GM19467 (cell line): ENCODE measurements around the gene SLC30A3.
"Not testable (repeated sequence)": the region's sequence is repeated elsewhere in the genome, so short reads cannot be mapped to it uniquely, and the experiment has no call there.

Source experiments
- ATAC-seq: cut with Tn5 transposase; IDR thresholded peaks from one replicate; pipeline ENCODE4 v1.9.1; 2021; ENCODE audit warnings: mild to moderate bottlenecking, moderate library complexity; ENCODE audit not compliant: unreplicated experiment

SLC30A3 gene, protein sequence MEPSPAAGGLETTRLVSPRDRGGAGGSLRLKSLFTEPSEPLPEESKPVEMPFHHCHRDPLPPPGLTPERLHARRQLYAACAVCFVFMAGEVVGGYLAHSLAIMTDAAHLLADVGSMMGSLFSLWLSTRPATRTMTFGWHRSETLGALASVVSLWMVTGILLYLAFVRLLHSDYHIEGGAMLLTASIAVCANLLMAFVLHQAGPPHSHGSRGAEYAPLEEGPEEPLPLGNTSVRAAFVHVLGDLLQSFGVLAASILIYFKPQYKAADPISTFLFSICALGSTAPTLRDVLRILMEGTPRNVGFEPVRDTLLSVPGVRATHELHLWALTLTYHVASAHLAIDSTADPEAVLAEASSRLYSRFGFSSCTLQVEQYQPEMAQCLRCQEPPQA

DNA sequence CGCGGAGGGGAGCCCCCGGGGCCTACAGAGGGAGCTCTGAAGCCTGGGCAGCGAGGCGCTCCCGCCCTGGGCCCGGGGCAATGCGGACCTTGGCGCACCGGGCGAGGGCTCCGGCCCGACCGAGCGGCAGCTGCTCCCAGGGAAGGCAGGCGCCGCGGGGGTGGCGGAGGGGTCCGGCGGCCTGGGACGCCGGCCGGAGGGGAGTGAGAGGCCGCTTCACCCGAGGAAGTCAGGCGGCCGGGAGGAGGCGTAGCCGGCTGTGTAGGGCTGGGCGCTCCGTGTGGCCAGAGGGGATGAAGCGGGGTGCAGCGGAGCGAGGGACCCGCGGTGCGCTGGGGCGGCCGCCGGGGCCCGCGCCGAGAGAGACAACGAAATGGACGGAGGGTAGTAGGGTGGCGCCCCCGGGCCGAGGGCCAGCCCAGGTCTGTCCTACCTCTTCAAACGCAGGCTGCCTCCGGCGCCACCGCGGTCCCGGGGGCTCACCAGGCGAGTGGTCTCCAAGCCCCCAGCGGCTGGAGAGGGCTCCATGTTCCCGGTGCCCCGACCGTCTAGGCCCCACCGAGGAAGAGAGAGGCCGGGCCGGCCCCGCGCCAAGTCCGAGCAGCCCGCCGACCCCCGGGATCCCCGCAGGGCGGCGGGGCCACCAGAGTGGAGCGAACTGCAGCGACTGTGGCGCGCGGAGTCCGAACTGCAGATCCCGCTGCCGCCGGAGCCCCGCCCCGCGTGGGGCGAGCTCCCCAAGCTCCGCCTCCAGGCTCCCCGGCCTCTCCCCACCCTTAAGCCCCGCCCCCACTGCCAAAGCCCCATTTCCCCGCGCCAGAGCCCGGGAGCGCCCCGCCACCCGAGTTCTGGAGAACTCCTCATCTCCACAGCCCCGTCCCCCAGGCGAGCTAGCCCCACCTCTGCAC is at the start of gene SLC30A3:
TSS of gene SLC30A3 (minus strand) at position 669 of the 908 bp plus-strand sequence. CDS start at position 528, 141 bp downstream.
- no peak for ATAC-seq

DNA sequence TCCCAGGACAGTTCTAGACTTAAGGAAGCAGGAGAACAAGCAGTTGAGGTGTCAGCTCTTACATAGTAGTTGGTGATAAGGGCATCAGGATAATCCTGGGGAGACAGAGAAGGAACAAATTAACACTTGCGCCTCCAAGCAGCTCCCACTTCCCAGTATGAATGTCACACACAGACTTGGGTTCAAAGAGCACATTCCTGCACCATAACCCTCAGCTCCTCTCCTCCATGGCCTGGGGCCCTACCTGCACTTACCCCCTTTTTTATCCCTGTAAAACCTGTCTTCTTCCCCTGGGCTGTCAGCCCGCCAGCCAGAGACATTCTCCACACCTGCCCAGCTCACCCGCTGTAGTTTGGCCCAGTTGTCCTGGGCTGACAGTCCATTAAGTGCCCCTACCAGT is 49.3 kb upstream of the SLC30A3 start:
- ATAC-seq: no peak

DNA sequence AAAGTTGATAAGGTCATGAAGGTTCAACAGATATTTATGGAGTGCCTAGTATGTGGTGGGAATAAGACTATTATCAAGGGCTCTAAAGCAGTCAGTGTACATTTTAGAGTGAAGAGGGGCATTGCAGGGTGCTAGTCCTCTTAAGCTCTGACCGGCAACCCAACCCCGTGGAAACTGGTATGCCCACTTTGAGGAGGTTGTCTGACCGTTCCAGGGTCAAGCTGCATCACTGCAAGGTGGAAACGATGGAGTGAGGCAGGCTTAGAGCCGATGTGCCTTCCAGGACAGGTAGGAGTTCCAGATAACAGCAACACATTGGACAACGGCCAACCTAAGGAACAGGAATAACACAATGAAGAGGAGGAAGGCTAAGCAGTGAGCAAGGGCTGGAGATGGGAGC is 46.8 kb upstream of the SLC30A3 start:
- no peak for ATAC-seq

DNA sequence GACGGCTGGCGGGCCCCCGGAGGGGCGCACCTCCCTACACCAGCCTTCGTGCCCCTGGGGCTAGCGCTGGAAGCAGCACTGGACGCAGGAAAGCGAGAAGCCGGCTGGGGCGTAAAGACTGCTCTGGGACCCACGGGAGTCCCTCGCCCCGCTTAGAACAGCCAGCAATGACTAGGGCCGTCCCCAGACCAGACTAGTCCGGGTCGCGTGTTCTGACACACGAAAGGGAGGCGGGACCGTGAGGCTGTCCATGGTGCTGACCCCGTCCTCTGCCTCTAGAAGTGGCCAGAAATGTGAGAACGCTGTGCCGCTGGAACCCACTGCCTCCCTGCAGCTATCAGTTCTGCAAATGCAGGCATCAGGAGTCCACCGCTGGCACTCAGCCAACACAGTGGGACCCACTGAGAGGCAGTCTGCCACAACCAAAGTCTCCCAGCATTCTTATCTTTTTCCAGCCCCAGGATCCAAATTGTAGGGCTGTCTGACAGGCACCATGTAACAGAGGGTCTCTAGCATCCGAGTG is 45.6 kb upstream of the SLC30A3 start, which contains the start of gene UCN:
TSS of gene UCN (minus strand) at position 87 of the 523 bp plus-strand sequence. CDS start 550 bp downstream, outside the sequence.
- ATAC-seq: no peak

DNA sequence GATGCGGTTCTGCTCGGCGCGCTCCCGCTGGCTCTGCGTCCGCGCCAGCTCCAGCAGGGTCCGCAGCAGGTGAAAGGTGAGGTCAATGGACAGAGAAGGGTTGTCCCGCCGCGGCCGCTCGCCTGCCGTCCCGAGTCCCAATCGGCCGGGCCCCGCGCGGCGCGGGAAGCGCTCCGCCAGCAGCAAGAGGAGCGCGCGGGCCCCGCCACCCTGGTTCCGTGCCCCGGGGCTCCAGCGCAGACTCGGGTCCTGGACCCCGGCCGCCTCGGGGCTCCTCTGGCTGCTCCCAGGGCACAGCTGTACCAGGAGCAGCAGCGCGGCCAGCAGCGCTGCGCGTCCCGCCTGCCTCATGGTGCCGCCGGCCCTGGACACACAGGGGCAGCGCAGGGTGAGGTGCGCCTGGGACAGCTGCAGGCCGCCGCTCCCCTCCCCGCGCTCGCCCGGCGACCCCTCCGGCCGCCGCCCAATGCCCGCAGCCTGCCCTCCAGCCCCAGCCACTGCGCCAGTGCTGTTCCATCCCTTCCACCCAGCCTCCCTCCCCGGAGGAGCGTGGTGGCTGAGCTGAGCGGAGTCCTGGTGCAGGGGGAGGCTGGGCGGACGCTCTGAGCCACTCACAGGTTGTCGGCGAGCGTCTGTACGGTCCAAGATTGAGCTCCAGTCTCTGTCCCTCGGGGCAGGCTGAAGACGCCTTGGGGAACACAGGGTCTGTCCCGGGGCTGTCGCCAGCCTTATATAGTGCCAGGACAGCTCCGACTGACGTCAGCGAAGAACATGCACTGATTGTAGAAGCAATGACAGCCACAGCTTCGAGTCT is 44.9 kb upstream of the SLC30A3 start:
- no peak for ATAC-seq

DNA sequence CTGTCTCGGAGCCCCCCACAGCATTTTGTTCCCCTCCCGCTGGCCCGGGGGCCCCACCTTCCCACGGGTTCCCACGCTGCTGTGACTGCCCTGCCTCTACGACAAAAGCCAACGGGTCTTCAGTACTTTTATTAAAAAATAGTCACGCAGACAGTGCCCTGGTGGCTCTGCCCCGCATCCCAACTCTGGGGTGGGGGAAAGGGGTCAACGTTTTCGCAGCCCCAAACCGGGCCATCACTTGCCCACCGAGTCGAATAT is 44.4 kb upstream of the SLC30A3 start:
- no peak for ATAC-seq

DNA sequence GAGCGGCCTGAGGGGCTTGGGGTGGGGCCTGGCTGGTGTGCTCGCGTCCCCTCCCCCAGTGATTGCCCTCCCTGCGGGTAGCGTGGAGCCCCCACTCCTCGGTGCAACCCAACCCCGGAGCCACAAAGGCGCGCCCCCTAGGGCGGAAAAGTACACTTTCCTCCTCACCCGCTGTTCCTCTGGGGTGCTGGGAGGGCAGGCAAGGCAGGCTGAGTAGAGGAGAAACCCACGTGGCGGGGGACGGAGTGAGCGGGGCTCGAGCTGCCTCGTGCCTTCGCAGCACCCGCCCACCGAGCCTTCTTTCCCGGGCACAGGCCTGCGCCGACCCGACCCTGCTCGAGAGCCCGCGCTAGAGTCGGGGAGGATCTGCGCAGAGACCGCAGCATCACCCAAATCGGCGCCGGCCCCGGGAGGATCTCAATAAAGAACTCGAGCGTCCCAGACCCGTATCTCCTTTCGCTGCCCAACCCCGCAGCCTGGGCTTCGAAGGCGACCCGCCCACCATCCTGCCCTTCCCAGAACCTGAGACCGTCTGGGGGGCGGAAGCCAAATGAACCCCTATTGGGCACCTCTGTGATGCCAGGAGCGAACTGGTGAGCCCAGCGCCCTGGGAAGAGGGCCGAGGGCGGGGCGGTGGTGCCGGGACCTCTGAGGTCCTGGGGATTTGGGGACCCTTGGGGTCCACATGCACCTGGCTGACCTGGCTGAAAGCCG is 43.9 kb upstream of the SLC30A3 start:
- ATAC-seq: no peak

DNA sequence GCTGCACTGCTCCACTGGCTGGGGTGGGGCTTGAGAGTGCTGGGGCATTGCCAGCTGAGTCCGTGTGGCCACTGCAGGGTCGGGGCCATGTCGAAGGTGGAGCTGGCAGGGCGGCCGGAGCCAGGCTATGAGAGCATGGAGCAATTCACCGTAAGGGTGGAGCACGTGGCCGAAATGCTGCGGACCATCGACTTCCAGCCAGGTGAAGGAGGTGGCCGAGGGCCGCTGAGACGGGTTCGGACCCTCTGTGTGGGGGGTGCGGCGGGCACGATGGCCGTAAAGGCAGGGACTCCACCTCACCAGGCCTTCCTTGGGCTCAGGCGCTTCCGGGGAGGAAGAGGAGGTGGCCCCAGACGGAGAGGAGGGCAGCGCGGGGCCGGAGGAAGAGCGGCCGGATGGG is 43.3 kb upstream of the SLC30A3 start:
- ATAC-seq: no peak

DNA sequence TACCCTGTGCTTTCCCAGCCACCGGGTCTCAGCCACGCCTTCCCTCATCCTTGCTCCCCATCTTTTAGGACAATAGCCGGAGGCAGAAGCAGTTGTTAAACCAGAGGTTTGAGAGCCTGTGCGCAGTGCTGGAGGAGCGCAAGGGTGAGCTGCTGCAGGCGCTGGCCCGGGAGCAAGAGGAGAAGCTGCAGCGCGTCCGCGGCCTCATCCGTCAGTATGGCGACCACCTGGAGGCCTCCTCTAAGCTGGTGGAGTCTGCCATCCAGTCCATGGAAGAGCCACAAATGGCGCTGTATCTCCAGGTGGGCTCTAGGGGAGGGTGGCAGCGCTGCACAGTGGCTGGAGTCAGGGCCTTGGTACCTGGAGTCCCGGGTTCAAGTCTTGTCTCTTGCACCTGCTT is 42.7 kb upstream of the SLC30A3 start:
- ATAC-seq: no peak

DNA sequence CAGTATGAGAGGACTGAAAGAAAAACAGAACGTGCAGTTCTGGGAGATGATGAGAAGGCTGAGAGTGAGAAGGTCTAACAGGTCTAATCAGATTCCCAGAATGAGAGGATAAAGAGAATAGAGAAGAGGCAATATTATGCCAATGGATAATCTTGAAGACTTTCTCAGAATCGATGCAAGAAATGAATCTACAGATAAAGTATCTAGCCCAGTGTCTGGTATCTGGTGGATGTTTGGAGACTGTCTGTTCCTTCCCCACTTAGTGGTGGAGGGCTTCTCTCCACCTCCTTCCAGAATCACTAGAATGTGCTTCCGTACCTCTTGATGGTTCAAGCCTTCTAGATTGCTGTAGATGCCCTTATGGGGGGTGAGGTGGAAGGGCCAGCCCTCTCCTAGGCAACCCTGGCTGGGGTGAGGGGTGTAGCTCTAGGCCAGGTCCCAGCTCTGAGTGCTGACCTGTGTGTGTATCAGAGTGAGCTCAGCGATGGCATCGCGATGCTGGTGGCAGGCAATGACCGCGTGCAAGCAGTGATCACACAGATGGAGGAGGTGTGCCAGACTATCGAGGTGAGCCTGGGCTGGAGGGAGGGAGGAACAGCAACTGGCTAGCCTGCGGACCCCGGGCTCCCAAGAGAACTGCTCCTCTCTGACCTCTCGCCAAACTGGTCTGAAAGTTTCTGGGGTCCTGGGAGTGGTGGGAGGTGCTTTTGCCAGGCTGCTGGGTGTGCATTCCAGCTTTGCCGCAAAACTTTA is 41.8 kb upstream of the SLC30A3 start:
- no peak for ATAC-seq

DNA sequence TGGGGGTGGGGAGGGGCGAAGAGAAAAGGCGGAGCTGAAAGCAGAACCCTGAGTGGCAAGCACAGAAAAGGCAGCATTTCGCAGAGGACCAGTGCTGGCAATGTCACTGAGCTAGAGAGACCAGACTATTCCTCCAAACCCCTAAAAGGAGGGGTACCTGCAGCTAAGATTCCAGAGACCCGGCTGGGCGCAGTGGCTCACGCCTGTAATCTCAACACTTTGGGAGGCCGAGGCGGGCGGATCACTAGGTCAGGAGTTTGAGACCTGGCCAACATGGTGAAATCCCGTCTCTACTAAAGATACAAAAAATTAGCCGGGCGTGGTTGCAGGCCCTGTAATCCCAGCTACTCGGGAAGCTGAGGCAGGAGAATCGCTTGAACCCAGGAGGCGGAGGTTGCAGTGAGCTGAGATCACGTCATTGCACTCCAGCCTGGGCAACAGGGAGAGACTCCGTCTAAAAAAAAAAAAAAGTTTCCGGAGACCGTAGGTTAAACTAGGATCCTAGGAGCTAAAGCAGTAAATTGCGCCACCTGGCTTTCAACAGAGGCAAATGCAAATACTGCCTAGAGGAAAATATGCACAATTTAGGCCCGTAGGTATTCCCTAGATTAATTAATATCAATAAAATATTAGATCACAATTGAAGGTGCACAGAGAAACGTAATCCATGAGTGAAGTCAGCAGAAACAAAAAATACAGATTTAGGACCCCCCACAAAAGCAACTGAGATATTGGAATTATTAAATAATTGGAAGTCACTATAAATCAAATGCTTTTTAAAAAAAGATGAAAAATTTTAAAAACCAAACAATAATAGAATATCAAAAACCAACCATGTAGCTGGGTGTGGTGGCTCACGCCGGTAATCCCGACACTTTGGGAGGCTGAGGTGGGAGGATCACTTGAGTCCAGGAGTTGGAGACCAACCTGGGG is 40.5 kb upstream of the SLC30A3 start:
- ATAC-seq: no peak

DNA sequence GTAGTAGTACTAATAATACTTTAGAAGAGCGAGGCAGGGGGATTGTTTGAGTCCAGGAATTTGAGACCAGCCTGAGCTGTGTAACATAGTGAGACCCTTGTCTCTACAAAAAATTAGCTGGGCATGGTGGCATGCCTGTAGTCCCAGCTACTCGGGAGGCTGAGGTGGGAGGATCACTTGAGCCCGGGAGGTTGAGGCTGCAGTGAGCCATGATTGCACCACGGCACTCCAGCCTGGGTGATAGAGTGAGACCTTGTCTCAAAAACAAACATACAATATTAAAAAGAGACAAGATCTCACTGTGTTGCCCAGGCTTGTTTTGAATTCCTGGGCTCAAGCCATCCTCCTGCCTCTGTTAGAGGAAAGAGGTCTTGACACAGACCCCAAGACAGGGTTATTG is 37.8 kb upstream of the SLC30A3 start:
- ATAC-seq: not testable (repeated sequence)

DNA sequence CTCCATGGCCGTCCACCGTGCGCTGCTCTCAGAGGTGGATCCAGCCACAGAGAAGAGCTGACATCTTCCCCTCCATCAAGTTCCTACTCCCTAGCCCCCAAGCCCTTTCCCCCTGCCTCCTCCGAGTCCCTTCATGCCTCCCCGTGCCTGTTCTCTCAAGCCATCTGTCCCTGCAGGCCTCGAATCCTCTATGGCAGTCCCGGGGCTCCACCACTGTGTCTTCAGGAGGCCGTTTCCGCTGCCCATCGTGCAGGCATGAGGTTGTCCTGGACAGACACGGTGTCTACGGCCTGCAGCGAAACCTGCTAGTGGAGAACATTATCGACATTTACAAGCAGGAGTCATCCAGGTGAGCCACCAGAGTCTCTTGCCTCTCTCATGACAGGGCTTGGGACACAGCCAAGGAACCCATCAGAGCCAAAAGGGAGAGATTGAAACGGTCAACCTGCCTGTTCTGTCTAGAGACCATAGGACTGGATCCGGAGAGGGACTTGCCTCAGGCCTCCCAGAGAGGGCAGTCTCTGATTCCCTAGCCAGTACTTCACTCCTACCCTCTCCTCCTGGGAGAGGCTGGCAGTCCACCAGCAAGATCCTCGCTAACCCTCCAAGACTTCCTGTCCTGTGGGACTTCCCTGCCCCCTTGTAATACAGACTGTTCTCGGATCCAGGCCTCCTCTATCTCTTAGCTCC is 35.7 kb upstream of the SLC30A3 start:
- no peak for ATAC-seq

DNA sequence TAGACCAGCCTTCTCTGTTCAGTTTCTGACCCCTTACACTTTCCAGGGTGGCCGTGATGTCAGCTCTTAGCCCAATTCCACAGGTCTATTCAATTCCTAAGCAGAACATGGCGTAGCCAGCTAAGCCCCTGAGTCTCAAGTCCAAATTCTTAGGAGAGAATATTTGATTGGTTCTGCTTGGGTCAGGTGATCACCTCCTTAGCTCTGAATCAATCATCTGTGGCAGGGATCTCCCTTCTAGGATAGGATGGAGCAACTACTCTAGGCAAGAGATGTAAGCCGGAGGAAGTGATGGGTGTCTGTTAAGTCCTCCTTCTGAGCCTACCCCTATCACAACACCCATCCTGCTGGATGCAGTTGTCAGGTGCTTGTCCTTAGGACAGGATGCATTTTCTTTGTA is 34.3 kb upstream of the SLC30A3 start:
- ATAC-seq: no peak

DNA sequence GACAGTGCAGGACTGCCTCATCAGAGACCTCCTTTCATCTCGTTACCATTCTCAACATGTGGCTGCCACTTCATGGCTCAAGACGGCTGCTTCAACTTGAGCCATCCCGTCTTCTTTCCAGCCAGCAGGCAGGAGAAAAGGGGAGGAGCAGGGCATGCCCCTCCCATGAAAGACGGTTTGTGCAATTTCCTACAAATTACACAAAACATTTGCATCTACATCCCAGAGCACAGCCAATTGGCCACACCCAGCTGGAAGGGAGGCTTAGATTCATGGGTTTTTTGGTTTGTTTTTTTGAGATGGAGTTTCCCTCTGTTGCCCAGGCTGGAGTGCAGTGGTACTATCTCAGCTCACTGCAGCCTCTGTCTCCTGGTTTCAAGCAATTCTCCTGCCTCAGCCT is 33.6 kb upstream of the SLC30A3 start:
- ATAC-seq: no peak

DNA sequence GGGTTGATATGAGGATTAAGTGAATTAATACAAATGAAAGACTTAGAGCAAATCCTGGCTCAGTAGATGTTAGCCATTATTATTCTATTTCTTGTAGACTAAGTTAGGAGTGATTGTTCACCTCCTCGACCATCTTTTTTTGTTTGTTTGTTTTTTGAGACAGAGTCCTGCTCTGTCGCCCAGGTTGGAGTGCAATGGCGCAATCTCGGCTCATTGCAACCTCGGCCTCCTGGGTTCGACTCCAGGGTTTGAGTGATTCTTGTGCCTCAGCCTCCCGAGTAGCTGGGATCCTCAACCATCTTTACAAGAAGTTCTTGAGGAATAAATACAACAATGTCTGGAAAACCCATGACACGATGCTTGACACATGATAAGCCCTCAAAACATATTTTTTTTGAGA is 32.1 kb upstream of the SLC30A3 start:
- ATAC-seq: no peak

DNA sequence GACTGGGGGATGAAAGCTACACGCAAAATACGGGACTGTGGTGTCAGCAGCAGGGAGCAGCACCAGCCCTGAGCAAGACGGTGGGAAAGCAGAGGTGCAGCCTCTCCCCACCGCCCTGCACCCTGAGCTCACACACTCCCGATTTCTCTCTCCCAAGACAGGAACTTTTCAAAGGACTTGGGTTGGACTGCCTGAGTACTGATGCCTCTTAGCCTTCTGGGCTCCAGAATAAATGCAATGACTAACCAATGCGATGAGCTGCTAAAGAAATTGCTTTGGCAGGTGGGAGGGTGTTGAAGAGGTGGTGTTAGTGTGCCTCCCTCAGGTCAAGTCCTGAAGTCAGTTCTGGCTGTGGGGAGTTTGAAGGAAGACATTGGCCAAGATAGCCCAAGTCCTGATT is 29.0 kb upstream of the SLC30A3 start:
- ATAC-seq: no peak

DNA sequence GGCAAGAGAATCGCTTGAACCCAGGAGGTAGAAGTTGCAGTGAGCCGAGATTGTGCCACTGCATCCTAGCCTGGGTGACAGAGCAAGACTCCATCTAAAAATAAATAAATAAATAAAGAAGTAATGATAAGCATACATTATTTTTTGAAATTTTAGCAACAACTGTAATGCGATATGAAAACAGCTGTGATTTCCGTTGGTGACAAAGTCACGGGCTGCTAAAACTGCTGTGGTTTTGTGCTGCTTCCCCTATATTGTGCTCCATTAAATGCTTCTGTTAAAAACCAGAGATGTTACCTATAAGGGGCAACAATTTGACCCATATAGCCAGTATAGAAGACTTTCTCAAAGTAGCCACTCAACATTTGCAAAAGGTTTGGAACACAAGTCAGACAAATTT is 27.7 kb upstream of the SLC30A3 start:
- no peak for ATAC-seq
